Astrocyte of the spinal cord (primary cell): ENCODE measurements around the gene GPR149.

Experiments used
- DNase-seq: peaks from one replicate; pipeline ENCODE4 v3.0.0; 2011; ENCODE audit warnings: low read depth, low spot score
- H3K4me3 ChIP-seq: 2 replicates; pipeline ENCODE4 v1.5.1; 2011; ENCODE audit warnings: low read depth, mild to moderate bottlenecking, low read length, moderate library complexity
- in situ Hi-C: cut with HindIII; loops from 2 replicates; pipeline ENCODE4 v1.10.0; 2017; ENCODE audit warnings: low sequenced_read_pairs
- TF ChIP-seq, protein P1 (sequence below): IDR thresholded peaks from 2 replicates; pipeline ENCODE4 v1.5.1; 2012; ENCODE audit warnings: low read depth, mild to moderate bottlenecking, low read length, inconsistent platforms

Gene GPR149

GRCh38 chr3:154345422-154346122, 84.4 kb downstream of the GPR149 start:
- in situ Hi-C loops, result no loop called here
- DNase-seq, result no peak
- H3K4me3 ChIP-seq, result no peak overlapping the region
- TF ChIP-seq, protein P1, sequence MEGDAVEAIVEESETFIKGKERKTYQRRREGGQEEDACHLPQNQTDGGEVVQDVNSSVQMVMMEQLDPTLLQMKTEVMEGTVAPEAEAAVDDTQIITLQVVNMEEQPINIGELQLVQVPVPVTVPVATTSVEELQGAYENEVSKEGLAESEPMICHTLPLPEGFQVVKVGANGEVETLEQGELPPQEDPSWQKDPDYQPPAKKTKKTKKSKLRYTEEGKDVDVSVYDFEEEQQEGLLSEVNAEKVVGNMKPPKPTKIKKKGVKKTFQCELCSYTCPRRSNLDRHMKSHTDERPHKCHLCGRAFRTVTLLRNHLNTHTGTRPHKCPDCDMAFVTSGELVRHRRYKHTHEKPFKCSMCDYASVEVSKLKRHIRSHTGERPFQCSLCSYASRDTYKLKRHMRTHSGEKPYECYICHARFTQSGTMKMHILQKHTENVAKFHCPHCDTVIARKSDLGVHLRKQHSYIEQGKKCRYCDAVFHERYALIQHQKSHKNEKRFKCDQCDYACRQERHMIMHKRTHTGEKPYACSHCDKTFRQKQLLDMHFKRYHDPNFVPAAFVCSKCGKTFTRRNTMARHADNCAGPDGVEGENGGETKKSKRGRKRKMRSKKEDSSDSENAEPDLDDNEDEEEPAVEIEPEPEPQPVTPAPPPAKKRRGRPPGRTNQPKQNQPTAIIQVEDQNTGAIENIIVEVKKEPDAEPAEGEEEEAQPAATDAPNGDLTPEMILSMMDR, result no peak

GRCh38 chr3:154338570-154338969, 91.4 kb downstream of the GPR149 start:
- H3K4me3 ChIP-seq, result no peak overlapping the region
- DNase-seq, result no peak
- in situ Hi-C loops, result no loop called here
- TF ChIP-seq, protein P1, result no peak

- in situ Hi-C loops, result no loop called here
- H3K4me3 ChIP-seq, result no peak overlapping the region
- TF ChIP-seq, protein P1, result no peak
- DNase-seq, result no peak
Measured at GRCh38 chr3:154338008-154338407, 92.0 kb downstream of the GPR149 start.

DNA sequence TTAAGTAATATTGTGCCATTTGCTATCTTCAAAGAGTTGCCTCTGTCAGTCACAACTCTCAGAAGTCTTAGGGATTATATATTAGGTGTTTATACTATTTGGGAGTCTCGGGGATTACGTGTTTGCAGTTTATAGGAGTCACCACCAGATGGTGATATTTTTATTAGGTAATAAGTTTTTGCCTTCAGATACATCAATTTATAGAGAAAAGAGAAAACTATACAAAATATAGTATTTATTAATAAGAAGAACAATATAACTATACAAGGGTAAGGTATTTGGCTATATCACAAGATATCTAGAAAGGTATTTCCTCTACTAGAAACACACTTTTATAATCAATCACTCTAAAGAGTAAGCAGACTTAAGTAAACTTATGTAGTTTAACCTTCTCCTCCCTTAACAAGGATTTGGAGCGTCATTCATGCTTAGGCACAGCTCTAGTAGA, 95.0 kb downstream of the GPR149 start:
- H3K4me3 ChIP-seq, result no peak overlapping the region
- TF ChIP-seq, protein P1, result peak; percentile 51
- in situ Hi-C loops, result no loop called here
- peak; percentile 65 for DNase-seq

DNA sequence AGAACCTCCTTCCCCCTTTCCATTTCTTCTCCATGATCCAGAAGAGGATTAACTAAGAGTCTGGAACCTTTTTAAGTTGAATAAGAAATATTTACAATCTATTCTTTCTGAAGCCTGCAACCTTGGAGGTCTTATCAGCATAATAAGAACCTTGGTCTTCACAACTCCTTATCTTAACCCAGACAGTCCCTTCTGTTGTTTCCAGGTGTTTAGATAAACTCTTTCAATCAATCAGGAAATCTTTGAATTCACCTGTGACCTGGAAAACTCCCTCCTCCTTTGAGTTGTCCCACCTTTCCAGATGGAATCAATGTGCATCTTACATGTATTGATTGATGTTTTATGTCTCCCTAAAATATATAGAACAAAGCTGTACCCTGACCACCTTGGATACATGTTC, 102.1 kb downstream of the GPR149 start:
- in situ Hi-C loops, result no loop called here
- no peak for DNase-seq
- H3K4me3 ChIP-seq, result no peak overlapping the region
- TF ChIP-seq, protein P1, result no peak

- TF ChIP-seq, protein P1, result no peak
- in situ Hi-C loops, result no loop called here
- peak overlapping the region; percentile 64 for H3K4me3 ChIP-seq
- no peak for DNase-seq
Measured at GRCh38 chr3:154324919-154325318, 105.1 kb downstream of the GPR149 start.
